HEK293 (cell line): ENCODE results near the gene CYRIA.

Source experiments
- CTCF ChIA-PET: fragments of 350-600 bp; formaldehyde crosslinking; extraction: SDS; loops from one replicate; lab custom pipeline; 2021; ENCODE audit warnings: antibody characterized with exemption; lab: Yijun Ruan, JAX
- POLR2A ChIA-PET: fragments of 300-600 bp; formaldehyde crosslinking; extraction: SDS; loops from one replicate; lab custom pipeline; 2020; ENCODE audit warnings: antibody characterized with exemption, inconsistent platforms; lab: Yijun Ruan, JAX
- H3K27ac ChIP-seq: fragments of 200-500 bp; sonication (Bioruptor generic); 2 replicates; pipeline ENCODE4 v1.5.1; 2014; ENCODE audit warnings: low read depth, low read length, control low read depth, inconsistent platforms; ENCODE audit errors: extremely low read depth
- H3K36me3 ChIP-seq, 2 experiments: fragments of 200-500 bp in 1 of 2; sonication (Bioruptor generic) in 1 of 2; 1 replicate in 1 of 2; 2 replicates in 1 of 2; pipeline ENCODE4 v1.5.1; 2014 to 2017; ENCODE audit warnings: inconsistent platforms in 2 of 2, low read length in 2 of 2; ENCODE audit not compliant: control insufficient read depth in 2 of 2, insufficient read depth in 1 of 2
- H3K4me1 ChIP-seq: fragments of 200-500 bp; sonication (Bioruptor generic); 2 replicates; pipeline ENCODE4 v1.5.1; 2014; ENCODE audit warnings: mild to moderate bottlenecking, low read length, inconsistent platforms; ENCODE audit not compliant: control insufficient read depth, insufficient read depth
- H3K4me3 ChIP-seq: 2 replicates; pipeline ENCODE4 v1.5.1; 2011; ENCODE audit warnings: low read depth, mild to moderate bottlenecking, control low read depth, low read length, moderate library complexity
- H3K9me3 ChIP-seq: fragments of 200-500 bp; sonication (Bioruptor generic); 2 replicates; pipeline ENCODE4 v1.5.1; 2014; ENCODE audit warnings: low read depth, low read length, inconsistent platforms; ENCODE audit not compliant: control insufficient read depth, insufficient read depth
- FEZF1 ChIP-seq: fragments of 450-650 bp; formaldehyde crosslinking; IDR thresholded peaks from 2 replicates; pipeline ENCODE4 v1.5.1; 2016; ENCODE audit warnings: missing biosample characterization, missing genetic modification characterization
- GLIS1 ChIP-seq: fragments of 450-650 bp; formaldehyde crosslinking; IDR thresholded peaks from 2 replicates; pipeline ENCODE4 v1.5.1; 2016; ENCODE audit warnings: missing biosample characterization, missing genetic modification characterization
- PATZ1 ChIP-seq: fragments of 450-650 bp; formaldehyde crosslinking; IDR thresholded peaks from 2 replicates; pipeline ENCODE4 v1.5.1; 2016; ENCODE audit warnings: missing biosample characterization, missing genetic modification characterization
- ZNF132 ChIP-seq: fragments of 450-650 bp; formaldehyde crosslinking; IDR thresholded peaks from 2 replicates; pipeline ENCODE4 v1.5.1; 2017; ENCODE audit warnings: missing biosample characterization, missing genetic modification characterization, borderline replicate concordance
- ZNF148 ChIP-seq: fragments of 450-650 bp; formaldehyde crosslinking; IDR thresholded peaks from 2 replicates; pipeline ENCODE4 v1.5.0; 2017; ENCODE audit warnings: missing biosample characterization, missing genetic modification characterization, borderline replicate concordance
- ZNF175 ChIP-seq: fragments of 450-650 bp; formaldehyde crosslinking; IDR thresholded peaks from 2 replicates; pipeline ENCODE4 v1.5.1; 2016; ENCODE audit warnings: missing biosample characterization, missing genetic modification characterization
- ZNF223 ChIP-seq: fragments of 450-650 bp; formaldehyde crosslinking; IDR thresholded peaks from 2 replicates; pipeline ENCODE4 v1.5.1; 2016; ENCODE audit warnings: missing biosample characterization, missing genetic modification characterization
- ZNF280D ChIP-seq: fragments of 450-650 bp; formaldehyde crosslinking; IDR thresholded peaks from 2 replicates; pipeline ENCODE4 v1.5.1; 2016; ENCODE audit warnings: missing biosample characterization, missing genetic modification characterization
- ZNF335 ChIP-seq: fragments of 450-650 bp; formaldehyde crosslinking; conservative IDR thresholded peaks from 2 replicates; pipeline ENCODE4 v1.5.1; 2016; ENCODE audit warnings: missing biosample characterization, missing genetic modification characterization
- ZNF391 ChIP-seq: fragments of 450-650 bp; formaldehyde crosslinking; IDR thresholded peaks from 2 replicates; pipeline ENCODE4 v1.5.1; 2016; ENCODE audit warnings: low read depth, missing biosample characterization, missing genetic modification characterization, borderline replicate concordance
- ZNF530 ChIP-seq: fragments of 450-650 bp; formaldehyde crosslinking; IDR thresholded peaks from 2 replicates; pipeline ENCODE4 v1.5.1; 2016; ENCODE audit warnings: low read depth, missing biosample characterization, missing genetic modification characterization
- ZNF791 ChIP-seq: fragments of 450-650 bp; formaldehyde crosslinking; IDR thresholded peaks from 2 replicates; pipeline ENCODE4 v1.5.1; 2016; ENCODE audit warnings: missing biosample characterization, missing genetic modification characterization
- ZSCAN4 ChIP-seq: fragments of 450-650 bp; formaldehyde crosslinking; IDR thresholded peaks from 2 replicates; pipeline ENCODE4 v1.5.1; 2017; ENCODE audit warnings: missing biosample characterization, missing genetic modification characterization

The CYRIA gene

GRCh38 chr2:16643099-16643498 lies 22.5 kb downstream of the CYRIA start (continued):
- TF ChIP-seq GLIS1 (tag by site-specific recombination) = no peak
- TF ChIP-seq FEZF1 (tag by site-specific recombination) = no peak
- TF ChIP-seq ZNF175 (tag by site-specific recombination) = no peak
- no peak for TF ChIP-seq ZNF280D
- TF ChIP-seq ZNF791 = no peak
- TF ChIP-seq PATZ1 (tag by site-specific recombination) = no peak

- CTCF ChIA-PET = interaction anchor here (1.2 kb wide), 1 partner anchor 33 kb away, joined by 3 read pairs; no protein-coding TSS in a partner anchor
- TF ChIP-seq ZNF223 (tag by site-specific recombination) (no peak), ZNF391 (tag by site-specific recombination) (no peak), ZNF132 (tag by site-specific recombination) (no peak), ZSCAN4 (no peak)
Measured at GRCh38 chr2:16642088-16642487, 23.5 kb downstream of the CYRIA start.

GRCh38 chr2:16641509-16641908 lies 24.1 kb downstream of the CYRIA start:
- POLR2A ChIA-PET = no interaction called here
- Histone ChIP-seq H3K4me1 (no peaks in the 10 kb centered on the region), H3K27ac (no peak overlapping the region), H3K9me3 (no peaks in the 10 kb centered on the region)
- no peak for TF ChIP-seq ZNF335 (tag by site-specific recombination)
- no peak for TF ChIP-seq ZNF530 (tag by site-specific recombination)
- no peak for TF ChIP-seq ZNF148
- TF ChIP-seq, all 188 proteins: peak for 0
- H3K36me3 ChIP-seq = peaks cover 0 to 2% of the 10 kb centered on the region in 2 experiments; a peak in 1 of 3 replicates
- CTCF ChIA-PET = interaction anchor here (1.2 kb wide), 1 partner anchor 33 kb away, joined by 3 read pairs; no protein-coding TSS in a partner anchor
- no peak overlapping the region for H3K4me3 ChIP-seq

More at GRCh38 chr2:16642088-16642487, 23.5 kb downstream of the CYRIA start:
- peaks cover 0 to 2% of the 10 kb centered on the region in 2 experiments; a peak in 1 of 3 replicates for H3K36me3 ChIP-seq
- H3K27ac ChIP-seq = no peak overlapping the region
- H3K9me3 ChIP-seq = no peaks in the 10 kb centered on the region
- POLR2A ChIA-PET = no interaction called here
- H3K4me1 ChIP-seq = no peaks in the 10 kb centered on the region
- H3K4me3 ChIP-seq = no peak overlapping the region
